Peyer's patch (tissue), 4 donors: ENCODE measurements around the gene POLR3H. TPM values are rescaled to one million over a fixed set of nuclear protein-coding genes. Genes with fewer than 3 reads are reported as not detected.

Experiments
- DNase-seq, 3 donors: peaks; one replicate each; pipeline ENCODE4 v3.0.0-alpha.2; 2017 to 2019
- H3K27ac ChIP-seq, 4 donors: fragments of 200-600 bp; sonication (generic); one replicate each; pipeline ENCODE4 v1.5.1; 2016 to 2019
- H3K27me3 ChIP-seq, 2 donors: fragments of 200-600 bp; sonication (generic); one replicate each; pipeline ENCODE4 v1.5.1; 2019
- H3K36me3 ChIP-seq, 3 donors: fragments of 200-600 bp; sonication (generic); one replicate each; pipeline ENCODE4 v1.5.1; 2016 to 2019
- H3K4me1 ChIP-seq, 4 donors: fragments of 200-600 bp; sonication (generic); one replicate each; pipeline ENCODE4 v1.5.1; 2016 to 2019
- H3K4me3 ChIP-seq, 4 donors: fragments of 200-600 bp; sonication (generic); 1 replicate in 3 of 4; 2 replicates in 1 of 4; pipeline ENCODE4 v1.5.1; 2016 to 2019; ENCODE audit warnings: mild to moderate bottlenecking in 1 of 4
- H3K9me3 ChIP-seq, 4 donors: fragments of 200-600 bp; sonication (generic); one replicate each; pipeline ENCODE4 v1.5.1; 2016 to 2019; ENCODE audit warnings: mild to moderate bottlenecking in 1 of 4
- POLR2A ChIP-seq, 2 donors: fragments of 450-650 bp; IDR thresholded peaks; one replicate each; pipeline ENCODE4 v1.5.1; 2017; ENCODE audit warnings: antibody characterized with exemption in 2 of 2, mild to moderate bottlenecking in 2 of 2, moderate library complexity in 2 of 2
- total RNA-seq, 4 donors: library from RNA; depleted of rRNA; stranded (reverse); fragments of >200 nt; gene quantifications; one replicate each; pipeline ENCODE4 v1.1.0, GENCODE V29; 2016
- TF ChIP-seq, protein P1 (sequence below), 6 experiments: fragments of 450-650 bp in 4 of 6; fragments of 200-600 bp in 2 of 6; sonication (generic) in 1 of 6; IDR thresholded peaks; one replicate each; pipeline ENCODE4 v1.5.1; 2017 to 2019; ENCODE audit warnings: antibody characterized with exemption in 6 of 6, mild to moderate bottlenecking in 3 of 6, moderate library complexity in 1 of 6

Gene POLR3H
- total RNA-seq, 4 donors from 2014 or later: 9.5 to 14.9 (median 13.0) TPM

DNA sequence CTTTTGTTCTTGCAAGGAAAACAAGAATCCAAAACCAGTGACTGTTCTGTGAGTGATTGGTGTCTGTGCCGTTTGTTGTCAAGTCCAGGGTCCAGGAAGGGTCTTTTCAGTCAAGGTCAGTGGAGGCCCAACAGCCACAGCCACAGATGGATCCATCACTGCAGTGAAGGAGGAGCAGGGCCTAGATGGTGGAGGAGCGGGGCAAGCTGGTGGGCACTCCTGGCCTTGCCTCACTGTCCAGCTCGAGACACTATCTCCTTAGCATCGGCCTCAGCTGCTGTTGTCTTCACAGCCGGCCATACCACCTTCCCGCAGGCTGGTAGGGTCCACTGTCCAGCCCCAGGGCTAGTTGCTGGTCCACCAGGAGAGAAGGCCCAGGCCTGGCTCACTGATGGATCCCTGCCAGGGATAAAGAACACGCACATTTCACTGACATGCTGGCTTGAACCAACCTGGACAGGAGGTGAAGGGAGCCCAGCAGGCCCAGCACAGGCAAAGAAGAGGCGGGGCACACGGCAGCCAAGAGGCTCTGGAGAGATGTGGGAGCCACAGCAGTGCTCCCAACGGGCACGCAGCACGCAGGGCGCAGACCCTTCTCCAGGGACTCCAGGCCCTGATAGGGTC lies 15.2 kb downstream of the POLR3H start:
- no peaks in the 10 kb centered on the region for H3K9me3 ChIP-seq
- peaks cover 0 to 84% (median 0%) of the 10 kb centered on the region in 3 donors for H3K36me3 ChIP-seq
- H3K4me1 ChIP-seq: peaks cover 0 to 24% (median 11%) of the 10 kb centered on the region in 4 donors
- no peak for DNase-seq
- no peak for TF ChIP-seq POLR2A (IDR thresholded peaks at IDR 0.05)
- TF ChIP-seq, protein P1, sequence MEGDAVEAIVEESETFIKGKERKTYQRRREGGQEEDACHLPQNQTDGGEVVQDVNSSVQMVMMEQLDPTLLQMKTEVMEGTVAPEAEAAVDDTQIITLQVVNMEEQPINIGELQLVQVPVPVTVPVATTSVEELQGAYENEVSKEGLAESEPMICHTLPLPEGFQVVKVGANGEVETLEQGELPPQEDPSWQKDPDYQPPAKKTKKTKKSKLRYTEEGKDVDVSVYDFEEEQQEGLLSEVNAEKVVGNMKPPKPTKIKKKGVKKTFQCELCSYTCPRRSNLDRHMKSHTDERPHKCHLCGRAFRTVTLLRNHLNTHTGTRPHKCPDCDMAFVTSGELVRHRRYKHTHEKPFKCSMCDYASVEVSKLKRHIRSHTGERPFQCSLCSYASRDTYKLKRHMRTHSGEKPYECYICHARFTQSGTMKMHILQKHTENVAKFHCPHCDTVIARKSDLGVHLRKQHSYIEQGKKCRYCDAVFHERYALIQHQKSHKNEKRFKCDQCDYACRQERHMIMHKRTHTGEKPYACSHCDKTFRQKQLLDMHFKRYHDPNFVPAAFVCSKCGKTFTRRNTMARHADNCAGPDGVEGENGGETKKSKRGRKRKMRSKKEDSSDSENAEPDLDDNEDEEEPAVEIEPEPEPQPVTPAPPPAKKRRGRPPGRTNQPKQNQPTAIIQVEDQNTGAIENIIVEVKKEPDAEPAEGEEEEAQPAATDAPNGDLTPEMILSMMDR (IDR thresholded peaks at IDR 0.05): no peak
- H3K27me3 ChIP-seq: no peaks in the 10 kb centered on the region
- no peak overlapping the region for H3K4me3 ChIP-seq
- no peak overlapping the region for H3K27ac ChIP-seq

DNA sequence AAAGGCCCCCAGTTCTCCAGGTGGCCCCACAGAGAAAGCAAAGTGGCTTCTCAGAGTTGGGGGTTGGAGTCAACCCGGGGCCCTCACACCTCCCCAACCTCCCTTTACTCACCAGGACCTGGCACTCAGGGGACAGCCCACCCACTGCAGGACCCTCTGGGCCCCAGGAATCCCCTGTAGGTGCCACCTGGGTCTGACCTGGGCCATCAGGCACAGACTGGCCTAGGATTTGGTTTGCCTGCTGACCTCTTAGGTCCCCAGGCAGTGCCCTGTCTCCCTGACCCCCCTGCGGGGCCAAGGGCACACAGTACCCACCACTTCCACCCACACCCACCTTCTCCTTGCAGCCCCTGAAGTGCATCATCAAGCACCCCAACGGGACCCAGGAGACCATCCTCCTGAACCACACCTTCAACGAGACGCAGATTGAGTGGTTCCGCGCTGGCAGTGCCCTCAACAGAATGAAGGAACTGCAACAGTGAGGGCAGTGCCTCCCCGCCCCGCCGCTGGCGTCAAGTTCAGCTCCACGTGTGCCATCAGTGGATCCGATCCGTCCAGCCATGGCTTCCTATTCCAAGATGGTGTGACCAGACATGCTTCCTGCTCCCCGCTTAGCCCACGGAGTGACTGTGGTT lies 16.0 kb downstream of the POLR3H start:
- Histone ChIP-seq H3K4me3 (no peak overlapping the region), H3K4me1 (peaks cover 0 to 24% (median 9%) of the 10 kb centered on the region in 4 donors), H3K9me3 (no peaks in the 10 kb centered on the region), H3K36me3 (peaks cover 0 to 90% (median 0%) of the 10 kb centered on the region in 3 donors), H3K27ac (no peak overlapping the region), H3K27me3 (no peaks in the 10 kb centered on the region)
- TF ChIP-seq, protein P1 (IDR thresholded peaks at IDR 0.05): no peak
- no peak for TF ChIP-seq POLR2A (IDR thresholded peaks at IDR 0.05)
- no peak for DNase-seq

DNA sequence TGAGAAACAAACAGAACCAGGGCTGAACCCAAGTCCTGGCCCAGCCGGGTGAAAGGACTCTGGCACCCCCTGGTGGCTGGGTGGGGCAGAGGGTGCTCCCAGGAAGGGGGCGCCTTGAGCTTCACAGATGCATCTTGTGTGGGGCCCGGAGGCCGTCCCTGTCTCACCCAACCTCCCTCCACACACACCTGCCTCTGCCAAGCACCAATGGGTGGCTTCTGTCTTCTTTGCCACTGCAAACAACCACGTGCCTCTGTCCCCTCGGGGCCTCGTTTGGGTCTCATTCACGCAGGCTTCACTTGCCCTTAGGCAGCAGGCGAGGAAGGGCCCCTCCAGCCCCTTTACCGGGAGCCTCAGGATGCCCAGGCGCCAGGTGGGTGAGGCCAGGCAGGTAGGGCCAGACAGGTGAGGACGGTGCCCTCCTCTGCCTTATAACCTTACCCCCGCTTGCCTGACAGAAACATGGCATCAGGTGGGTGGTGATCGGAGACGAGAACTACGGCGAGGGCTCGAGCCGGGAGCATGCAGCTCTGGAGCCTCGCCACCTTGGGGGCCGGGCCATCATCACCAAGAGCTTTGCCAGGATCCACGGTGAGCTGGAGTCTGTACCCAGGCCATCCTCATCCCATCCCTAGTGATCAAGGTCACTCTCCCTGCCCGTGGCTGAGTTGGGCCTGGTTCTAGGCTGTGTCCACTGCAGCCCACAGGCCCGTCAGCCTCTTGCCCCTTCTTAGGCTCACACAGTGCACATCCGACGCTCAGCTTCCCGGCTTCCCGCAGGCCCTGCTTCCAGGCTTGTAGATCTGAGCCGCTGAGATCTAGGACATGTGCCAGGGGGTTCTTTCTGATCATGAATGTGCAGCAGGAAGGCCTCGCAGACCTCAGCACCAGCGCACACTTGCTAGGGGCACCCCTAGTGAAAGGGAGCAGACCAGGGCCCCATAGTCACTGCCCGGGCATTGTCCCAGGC lies 17.2 kb downstream of the POLR3H start:
- DNase-seq: peak in 2 of 3 donors; percentile 44 to 78
- TF ChIP-seq, protein P1 (IDR thresholded peaks at IDR 0.05): peak; percentile 71 to 83 (median 76)
- no peak for TF ChIP-seq POLR2A (IDR thresholded peaks at IDR 0.05)
- H3K4me1 ChIP-seq: peaks cover 0 to 24% (median 8%) of the 10 kb centered on the region in 4 donors
- H3K36me3 ChIP-seq: peaks cover 0 to 99% (median 0%) of the 10 kb centered on the region in 3 donors
- H3K4me3 ChIP-seq: no peak overlapping the region
- peak overlapping the region in 2 of 4 donors; percentile 74 to 86 for H3K27ac ChIP-seq
- H3K9me3 ChIP-seq: no peaks in the 10 kb centered on the region
- H3K27me3 ChIP-seq: no peaks in the 10 kb centered on the region

DNA sequence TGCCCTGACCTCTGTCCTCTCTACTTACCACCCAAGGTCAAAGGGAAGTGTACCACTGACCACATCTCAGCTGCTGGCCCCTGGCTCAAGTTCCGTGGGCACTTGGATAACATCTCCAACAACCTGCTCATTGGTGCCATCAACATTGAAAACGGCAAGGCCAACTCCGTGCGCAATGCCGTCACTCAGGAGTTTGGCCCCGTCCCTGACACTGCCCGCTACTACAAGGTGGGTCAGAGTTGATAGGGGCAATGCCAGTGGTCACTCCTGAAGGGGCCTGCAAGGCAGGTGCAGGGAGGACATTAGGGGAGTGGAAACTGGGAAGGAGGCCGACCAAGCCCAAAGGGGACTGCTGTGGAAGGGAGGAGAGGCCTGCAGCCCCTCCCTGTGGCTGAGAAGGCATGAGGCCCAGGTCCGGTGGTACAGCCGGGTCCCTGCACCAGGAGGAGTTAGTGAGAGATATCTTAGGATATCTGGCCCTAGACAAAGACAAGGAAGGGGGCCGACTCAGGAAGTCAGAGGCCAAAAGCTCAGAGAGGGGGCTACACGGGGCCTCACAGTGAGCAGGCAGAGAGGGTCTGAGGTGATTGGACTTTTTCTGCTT lies 17.9 kb downstream of the POLR3H start:
- Histone ChIP-seq H3K4me3 (no peak overlapping the region), H3K27ac (peak overlapping the region in 2 of 4 donors; percentile 74 to 86), H3K36me3 (peaks cover 0 to 98% (median 0%) of the 10 kb centered on the region in 3 donors), H3K4me1 (peaks cover 0 to 24% (median 8%) of the 10 kb centered on the region in 4 donors), H3K9me3 (no peaks in the 10 kb centered on the region), H3K27me3 (no peaks in the 10 kb centered on the region)
- DNase-seq: no peak
- TF ChIP-seq POLR2A (IDR thresholded peaks at IDR 0.05): no peak
- TF ChIP-seq, protein P1 (IDR thresholded peaks at IDR 0.05): no peak
